Stimulated activated CD8-positive, alpha-beta memory T cell treated with anti-CD3 and anti-CD28 coated beads, Interleukin-15, amount 100 ng/mL, for 24 hours (primary cell): ENCODE data around the gene VSX2.

ENCODE experiments used
- DNase-seq: peaks from one replicate; pipeline ENCODE4 v3.0.0-alpha.2; 2020; ENCODE audit warnings: low read depth

The VSX2 gene

GRCh38 chr14:74238974-74239847 lies at the start of gene VSX2:
Gene VSX2, plus strand, starts transcription at chr14:74239449. Its CDS starts 113 bp downstream, at chr14:74239562.
- no peak for DNase-seq

DNA sequence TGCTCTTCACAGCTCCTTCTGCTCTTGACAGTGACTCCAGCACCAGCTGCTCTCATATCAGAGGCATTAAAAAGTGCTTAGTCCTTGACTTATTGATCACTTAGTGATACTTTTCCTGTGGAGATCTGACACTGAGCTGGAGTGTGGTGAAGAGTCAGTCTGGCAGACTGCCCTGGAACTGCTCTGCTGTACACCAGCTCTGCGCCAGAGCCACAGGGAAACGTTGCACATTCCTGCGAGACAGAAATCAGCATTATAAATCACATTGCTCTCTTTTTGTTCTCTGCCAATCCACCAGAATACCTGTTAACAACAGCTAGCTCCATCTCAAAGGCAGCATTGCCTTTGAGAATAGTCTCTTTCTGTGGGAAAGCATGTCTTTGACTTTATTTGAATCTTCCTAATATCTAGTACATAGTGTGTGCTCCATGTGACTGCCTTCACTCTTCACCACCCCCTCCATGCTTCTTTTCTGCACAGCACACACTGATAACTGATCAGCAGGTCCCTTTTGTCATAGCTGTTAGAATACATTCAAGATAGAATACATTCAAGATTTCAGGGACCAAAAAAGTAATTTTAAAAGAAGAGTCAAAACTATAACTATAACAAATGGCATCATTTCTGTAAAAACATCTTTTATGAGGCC lies 48.2 kb upstream of the VSX2 start:
- no peak for DNase-seq

DNA sequence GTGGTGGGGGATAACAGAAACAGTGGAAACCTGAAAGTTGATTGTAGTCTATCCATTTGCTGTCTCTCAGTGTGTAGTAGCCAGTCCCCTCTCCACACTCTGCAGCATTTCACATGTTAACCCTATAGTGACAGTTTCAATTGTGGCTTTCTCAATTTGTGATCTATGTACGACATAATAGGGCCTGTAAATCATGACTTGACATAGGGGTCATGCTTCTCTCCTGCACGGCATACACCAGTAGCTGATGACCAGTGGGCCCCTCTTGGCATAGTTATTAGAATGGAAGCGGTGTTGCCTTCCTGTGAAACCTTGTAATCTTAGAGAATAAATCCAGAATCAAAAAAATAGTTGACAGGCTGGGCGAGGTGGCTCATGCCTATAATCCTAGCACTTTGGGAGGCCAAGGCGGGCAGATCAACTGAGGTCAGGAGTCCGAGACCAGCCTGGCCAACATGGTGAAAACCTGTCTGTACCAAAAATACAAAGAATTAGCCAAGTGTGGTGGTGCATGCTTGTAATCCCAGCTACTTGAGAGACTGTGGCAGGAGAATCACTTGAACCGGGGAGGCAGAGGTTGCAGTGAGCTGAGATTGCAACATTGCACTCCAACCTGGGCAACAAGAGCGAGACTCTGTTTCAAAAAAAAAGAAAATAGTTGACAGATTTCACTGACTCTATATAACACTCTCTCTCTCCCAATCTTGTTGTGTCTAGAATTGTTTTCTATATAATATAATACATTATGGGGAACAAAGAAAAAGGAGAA lies 44.6 kb upstream of the VSX2 start:
- no peak for DNase-seq

DNA sequence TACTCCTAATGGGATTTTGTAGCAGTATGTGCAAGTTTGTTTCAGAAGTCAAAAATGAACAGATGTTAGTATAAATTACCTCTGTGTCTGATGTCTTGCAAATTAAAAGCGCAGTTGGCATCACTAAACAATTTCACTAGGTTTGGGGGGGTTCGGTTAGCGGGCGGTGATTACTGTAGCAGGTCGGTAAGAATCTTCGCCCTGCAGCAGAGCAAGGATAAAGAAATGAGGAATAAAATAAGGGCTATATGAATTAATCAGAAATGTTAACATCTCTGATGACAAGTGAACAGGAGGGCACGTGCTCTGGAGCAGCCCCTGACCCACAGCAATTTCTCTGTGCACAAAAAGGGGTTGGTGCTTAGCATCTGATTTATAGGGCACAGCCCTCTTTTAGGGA lies 43.6 kb upstream of the VSX2 start:
- DNase-seq, result no peak

GRCh38 chr14:74198441-74199234 lies 40.6 kb upstream of the VSX2 start:
- DNase-seq, result no peak

- no peak for DNase-seq
Measured at GRCh38 chr14:74202113-74202512, 37.1 kb upstream of the VSX2 start.

DNA sequence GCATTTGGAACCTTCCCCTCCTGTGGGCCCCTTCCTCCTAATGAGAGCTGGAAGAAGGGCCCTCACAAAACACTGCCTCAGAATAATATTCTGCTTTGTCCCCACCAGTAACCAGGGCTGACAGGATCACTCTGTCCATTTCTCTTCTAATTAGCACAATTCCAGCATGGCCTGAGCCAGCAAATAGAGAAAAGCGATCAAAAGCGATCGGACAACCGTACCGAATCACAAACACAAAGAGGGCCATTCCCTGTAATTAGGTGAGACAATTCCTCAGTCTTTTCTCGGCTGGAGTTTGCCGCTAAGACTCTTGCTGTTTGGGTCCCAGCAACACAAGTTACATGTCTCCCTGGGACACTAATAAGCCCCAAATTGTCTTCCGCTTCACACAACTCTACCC lies 35.6 kb upstream of the VSX2 start:
- no peak for DNase-seq

DNA sequence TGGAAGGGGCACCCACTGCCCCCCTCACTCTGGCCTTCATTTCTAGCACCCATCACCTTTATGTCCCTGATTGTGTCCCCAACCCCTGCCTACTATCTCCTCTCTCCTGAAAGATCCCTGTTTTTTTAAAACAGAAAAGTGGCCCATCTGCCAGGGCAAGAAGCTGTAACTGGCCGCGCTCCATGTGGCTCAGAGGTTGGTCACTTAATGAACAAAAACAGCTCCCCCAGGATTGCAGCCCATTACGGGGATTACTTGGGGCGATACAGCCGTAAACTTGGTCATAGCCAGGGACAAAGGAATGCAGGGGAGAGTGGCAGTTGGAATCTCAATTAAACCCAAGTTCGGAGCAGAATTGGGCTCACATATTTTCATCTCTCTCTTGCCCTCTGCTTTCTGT lies 34.8 kb upstream of the VSX2 start:
- DNase-seq, result no peak

GRCh38 chr14:74205882-74206281 lies 33.4 kb upstream of the VSX2 start:
- DNase-seq, result no peak

- no peak for DNase-seq
Measured at GRCh38 chr14:74207943-74208342, 31.3 kb upstream of the VSX2 start.

DNA sequence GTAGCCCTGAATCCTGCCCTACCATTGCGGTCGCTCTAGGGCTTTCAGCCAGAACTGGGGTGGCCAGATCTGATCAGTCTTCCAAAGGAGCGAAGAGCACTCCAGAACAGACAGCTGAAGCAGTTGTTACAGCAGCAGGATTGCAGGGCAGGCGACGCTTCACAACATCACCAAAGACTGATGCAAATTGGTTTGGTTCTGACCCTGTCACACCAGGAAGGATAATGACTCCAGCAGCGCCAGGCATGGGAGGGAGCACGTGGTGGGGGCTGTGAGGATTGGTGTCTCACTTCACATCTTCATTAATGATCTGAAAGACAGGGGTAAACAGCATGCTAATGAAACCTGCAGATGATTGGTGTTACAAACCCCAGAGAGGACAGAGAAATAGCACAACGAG lies 30.6 kb upstream of the VSX2 start:
- DNase-seq, result no peak

- no peak for DNase-seq
Measured at GRCh38 chr14:74211945-74212580, 27.2 kb upstream of the VSX2 start.

GRCh38 chr14:74213907-74214803 lies 25.1 kb upstream of the VSX2 start:
- no peak for DNase-seq

- DNase-seq, result no peak
Measured at GRCh38 chr14:74216671-74217070, 22.6 kb upstream of the VSX2 start.

DNA sequence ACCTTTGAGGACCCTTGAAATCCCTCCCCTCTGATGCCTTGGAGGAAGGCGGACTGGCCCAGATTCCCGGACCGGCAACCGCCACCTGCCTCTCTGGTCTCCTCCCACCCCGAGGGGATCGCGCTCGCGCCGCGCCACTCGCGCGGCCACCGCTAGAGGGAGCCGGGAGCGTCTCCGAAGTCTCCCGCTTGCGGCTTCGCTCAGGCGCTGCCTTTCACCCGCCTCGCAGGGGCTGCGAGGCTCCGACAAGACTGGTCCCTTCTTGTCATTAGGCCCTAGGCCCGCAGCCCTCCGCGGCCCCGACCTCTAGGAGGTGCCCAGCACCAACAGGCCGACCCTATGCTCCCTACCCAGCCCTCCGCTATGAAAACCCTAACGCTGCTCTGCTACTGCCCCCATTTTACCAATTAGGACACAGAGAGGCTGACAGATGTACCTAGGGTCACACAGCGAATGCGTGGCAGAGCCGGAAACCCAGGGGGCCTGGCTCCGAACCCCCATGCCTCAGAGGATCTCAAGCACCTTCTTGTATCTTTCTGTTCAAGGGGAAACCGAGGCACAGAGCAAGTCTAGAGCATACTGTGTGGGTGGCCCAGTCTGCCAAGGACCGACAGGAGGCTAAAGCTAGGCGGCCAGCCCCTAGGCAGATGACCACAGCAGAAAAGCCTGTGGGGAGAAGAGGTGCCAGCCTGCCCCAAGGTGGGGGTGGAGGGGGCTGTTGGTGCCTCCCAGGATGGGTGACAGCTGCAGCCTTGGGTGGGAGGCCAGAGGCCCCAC lies 21.4 kb upstream of the VSX2 start:
- DNase-seq, result peak; percentile 75

DNA sequence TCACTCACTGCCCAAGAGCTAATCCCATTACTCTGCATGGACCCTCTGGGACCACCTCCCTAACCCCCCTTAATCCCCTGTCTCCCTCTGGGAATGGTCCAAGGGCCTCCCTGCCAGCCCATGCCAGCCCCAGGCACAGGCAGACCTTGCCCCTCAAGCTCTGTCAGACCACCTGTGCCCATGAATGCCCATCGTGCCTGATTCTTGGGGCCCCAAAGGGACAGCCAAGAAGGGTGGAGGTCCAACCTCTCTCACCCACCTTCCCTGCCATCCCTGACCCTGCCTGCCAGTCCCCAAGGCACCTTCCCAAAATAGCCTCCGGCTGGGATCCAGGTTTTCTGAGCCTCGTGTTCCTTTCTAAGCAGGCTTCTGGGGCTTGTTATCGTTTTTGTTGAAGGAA lies 20.8 kb upstream of the VSX2 start:
- no peak for DNase-seq

DNA sequence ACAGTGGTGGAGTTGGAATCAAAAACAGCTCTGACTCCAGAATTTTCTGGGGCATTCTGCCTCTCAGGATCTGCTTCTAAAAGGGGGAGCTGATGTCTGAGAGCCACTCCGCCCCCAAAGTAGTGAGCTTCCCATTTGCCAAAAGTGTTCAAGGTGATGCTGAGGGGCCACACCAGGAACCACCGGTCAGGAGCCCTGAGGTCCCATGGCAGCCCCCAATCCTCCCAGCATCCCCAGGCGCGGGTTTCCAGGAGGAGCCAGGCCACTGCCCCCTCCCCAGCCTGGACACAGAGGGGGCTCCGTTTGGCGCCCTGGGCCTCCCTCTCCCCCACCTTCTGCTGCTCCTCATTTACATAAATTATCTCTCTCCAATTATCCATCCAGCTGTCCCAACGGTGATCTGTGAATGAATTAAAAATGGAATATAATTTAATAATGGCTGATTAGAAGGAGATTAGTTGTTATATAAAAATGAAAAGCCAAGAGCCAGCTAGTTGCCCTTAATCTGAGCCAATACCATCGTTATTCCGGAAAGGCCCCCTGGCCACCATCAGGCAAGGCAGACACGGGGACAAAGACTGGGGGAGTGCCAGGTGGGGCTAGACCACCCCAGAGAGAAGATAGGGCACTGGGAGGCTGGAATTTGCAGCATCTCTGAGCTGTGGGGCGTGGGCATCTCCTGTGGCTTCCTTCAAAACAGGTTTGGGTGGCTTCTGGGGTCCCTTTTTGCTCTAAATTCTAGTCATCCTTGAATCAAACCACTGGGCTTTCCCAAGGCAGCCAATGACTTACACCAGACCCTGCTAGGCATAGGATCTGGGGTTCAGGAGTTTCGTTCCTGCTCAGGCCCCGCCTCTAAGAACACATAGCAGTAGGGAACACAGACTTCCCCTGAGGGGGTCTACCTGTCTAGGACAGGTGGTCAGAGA lies 19.7 kb upstream of the VSX2 start:
- DNase-seq, result no peak

- no peak for DNase-seq
Measured at GRCh38 chr14:74220991-74221390, 18.3 kb upstream of the VSX2 start.

- no peak for DNase-seq
Measured at GRCh38 chr14:74221741-74222140, 17.5 kb upstream of the VSX2 start.
